GM18861 (cell line): ENCODE measurements around the gene SLC9A4.

Experiments used
- ATAC-seq: cut with Tn5 transposase; IDR thresholded peaks from one replicate; pipeline ENCODE4 v1.9.1; 2021; ENCODE audit not compliant: unreplicated experiment

The SLC9A4 gene

DNA sequence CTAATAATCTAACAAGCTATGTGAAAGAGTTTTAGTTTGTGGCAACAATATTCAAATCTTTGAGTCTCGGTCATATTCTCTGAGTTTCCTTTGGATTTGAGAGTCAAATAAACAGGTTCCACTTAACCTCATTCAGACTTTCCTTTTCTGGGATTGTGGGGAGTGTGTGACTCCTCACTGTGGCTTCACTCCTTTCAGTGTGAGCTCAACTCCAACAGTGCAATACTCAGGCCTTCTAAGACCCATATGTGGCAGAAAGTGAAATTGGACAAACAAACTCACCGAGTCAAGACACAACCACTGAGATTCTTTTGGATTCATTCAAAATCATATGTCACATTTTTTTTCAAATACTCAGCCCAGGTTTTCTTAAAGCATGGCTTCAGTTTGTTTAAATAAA is 25.4 kb downstream of the SLC9A4 start:
- no peak for ATAC-seq

GRCh38 chr2:102499558-102499957 is 26.5 kb downstream of the SLC9A4 start:
- no peak for ATAC-seq

DNA sequence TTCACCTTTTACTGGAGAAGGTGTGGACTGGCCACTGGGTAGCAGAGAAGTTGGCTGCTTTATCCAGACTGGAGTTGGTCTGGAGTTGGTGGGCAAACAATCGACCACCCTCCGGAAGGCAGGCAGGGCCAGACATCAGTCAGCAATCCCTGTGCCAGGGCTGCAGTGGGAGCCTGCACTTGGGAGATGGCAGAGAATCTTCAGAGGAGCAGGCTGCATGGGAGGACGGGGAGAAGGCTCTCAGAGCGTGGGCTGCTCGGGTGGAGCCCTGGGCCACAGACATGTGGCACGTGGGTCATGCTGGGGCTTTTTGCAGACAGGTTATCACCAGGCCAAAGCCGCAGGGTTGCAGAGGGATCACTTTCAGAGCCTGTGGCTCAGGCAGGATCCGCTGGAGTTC is 29.6 kb downstream of the SLC9A4 start:
- ATAC-seq = no peak

GRCh38 chr2:102504833-102505232 is 31.8 kb downstream of the SLC9A4 start:
- no peak for ATAC-seq

GRCh38 chr2:102505290-102505689 is 32.3 kb downstream of the SLC9A4 start:
- ATAC-seq = no peak

DNA sequence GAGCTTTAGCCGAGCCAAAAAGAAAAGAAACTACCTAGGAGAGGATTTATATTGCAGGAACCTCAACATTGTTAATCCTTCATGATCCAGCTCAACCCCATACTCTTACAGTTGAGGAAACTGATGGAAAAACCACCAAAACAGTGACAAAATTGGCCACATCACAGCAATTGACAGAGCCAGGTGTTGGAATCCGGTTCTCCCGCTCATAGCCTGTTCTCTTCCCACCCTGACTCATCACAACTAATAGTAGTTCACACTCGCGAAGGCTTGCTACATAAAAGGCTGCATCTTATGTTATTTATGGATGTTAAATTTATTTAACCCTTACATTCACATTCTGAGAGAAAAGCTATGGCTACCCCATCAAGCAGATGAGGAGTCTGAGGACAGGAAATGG is 33.7 kb downstream of the SLC9A4 start:
- ATAC-seq = no peak

GRCh38 chr2:102508863-102509262 is 35.8 kb downstream of the SLC9A4 start:
- ATAC-seq = no peak

GRCh38 chr2:102509749-102510148 is 36.7 kb downstream of the SLC9A4 start:
- ATAC-seq = no peak

- ATAC-seq = no peak
Measured at GRCh38 chr2:102510791-102511575, 38.0 kb downstream of the SLC9A4 start.

DNA sequence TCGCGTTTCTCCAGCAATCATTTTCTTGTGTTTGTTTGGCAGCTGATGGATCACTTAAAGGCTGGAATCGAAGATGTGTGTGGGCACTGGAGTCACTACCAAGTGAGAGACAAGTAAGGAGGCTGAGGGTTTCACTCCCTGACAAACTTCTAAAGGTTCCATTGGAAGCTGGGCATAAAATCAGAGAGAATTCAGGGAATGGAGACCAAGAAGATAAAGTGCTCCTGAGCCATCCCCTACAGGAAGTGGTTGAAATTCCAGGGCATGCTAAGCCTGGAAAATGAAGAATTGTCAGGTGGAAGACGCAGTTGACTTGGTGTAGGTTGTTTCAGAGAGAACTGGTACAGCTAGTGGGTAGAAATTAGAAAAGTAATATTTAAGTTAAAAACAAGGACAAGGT is 39.1 kb downstream of the SLC9A4 start:
- ATAC-seq = no peak

DNA sequence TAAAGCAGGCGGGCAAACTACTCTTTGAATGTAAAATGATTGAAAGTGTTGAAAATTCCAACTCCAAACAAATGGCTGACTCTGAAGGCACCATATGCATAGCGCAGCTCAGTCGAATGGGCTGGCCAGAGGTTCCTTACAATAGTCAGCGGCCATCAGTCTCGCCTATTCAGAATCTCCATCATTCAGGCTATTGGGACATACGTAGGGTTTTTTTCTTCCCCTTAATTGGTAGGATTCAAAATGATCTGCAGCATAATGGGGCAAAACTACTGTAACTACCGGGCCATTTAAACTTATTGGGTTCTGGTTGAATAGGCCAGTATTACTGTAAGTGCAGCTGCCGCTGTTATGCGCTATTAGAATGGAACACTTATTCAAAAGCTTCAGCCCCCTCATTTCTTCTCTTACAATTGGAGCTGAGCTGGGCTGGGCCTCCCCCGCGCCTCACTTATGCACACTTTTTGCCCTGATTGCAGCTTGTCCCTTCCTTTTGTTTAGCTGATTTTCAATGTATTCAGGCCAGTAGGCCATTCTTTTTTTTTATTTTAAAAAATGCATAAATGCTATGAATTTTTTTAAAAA is 40.4 kb downstream of the SLC9A4 start:
- ATAC-seq = no peak

DNA sequence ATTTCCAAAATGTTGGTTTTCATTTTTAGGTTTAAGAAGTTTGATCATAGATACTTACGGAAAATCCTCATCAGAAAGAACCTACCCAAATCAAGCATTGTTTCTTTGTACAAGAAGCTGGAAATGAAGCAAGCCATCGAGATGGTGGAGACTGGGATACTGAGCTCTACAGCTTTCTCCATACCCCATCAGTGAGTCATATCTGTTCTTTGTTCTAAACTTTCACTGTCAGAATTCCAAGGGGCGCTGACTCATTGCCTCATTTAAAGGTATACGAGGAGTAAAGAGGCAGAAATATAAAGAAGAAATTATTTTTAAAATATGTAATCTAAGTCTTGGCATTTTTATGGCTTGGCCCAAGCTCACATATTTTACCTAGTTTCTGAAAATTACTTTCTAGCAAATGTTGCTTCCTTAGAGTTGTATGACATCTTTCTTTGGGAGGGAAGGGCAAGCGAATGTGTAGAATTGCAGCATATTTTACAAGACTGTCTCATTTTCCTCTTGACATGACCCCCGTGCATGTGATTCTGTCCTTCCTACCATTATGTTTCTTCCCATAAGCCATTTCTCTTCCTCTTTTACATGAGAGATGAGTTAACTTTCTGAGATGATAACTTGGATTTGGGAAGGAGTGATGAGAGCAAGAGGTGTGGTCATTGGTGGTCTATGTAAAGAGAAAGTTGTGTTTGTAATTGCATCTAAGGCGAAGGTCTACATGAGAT is 41.2 kb downstream of the SLC9A4 start:
- ATAC-seq = no peak

- ATAC-seq = no peak
Measured at GRCh38 chr2:102515851-102516250, 42.8 kb downstream of the SLC9A4 start.

DNA sequence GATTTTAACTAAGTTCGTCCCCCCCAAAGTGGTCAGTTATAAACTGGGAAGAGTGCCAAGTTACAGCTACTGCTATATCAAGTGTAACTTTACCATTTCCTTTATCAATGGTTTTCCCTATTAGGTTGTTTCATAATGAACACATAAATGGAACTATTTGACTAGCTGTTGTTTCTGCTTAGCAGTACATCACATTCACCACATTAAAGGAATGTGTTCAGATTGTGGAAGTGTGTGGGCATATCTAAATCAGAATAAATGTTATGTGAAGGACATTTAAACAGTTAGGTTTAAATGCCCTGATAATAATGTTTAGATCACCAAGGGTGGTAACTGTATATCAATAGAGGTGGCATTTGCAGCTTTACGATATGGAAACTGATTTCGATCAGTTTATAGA is 45.1 kb downstream of the SLC9A4 start:
- no peak for ATAC-seq

GRCh38 chr2:102520009-102520408 is 47.0 kb downstream of the SLC9A4 start:
- peak; percentile 52 for ATAC-seq

- no peak for ATAC-seq
Measured at GRCh38 chr2:102520801-102521200, 47.8 kb downstream of the SLC9A4 start.

DNA sequence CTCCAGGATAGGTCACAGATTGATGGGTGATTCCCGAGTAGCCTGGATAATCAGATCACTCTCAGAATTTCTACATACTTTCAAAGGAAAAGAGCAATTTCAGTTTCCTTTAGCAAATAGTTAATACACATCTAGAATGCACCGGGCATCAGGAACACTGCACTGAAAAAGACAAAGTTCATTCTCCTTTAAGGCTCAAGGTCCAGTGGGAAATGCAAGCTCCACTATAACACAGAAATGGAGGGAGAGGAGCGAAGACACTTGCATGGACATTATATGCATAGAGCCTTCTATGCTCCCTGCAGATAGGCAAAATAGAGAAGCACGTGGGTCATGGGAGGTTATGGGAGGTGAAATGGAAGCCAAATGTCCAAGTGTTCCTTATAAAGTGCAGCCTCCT is 49.1 kb downstream of the SLC9A4 start:
- no peak for ATAC-seq

GRCh38 chr2:102522890-102523289 is 49.9 kb downstream of the SLC9A4 start:
- ATAC-seq = no peak

GRCh38 chr2:102523651-102524050 is 50.6 kb downstream of the SLC9A4 start:
- ATAC-seq = no peak

DNA sequence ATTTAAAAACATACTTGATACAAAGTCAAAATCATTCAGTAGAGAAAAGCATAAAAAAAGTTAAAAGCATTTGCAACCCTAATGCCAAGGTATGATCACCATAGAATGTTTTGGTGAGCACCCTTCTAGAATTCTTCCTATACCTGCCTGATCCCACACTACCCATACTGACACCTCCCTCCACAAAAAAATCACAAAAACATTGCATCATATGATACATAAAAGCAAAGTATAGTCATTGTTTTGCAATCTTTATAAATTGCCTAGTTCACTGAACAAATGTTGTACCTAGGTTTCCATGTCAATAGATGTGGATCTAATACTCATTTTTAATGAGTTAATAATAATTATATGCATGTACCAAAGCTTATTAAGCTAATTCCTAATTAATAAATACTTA is 54.1 kb downstream of the SLC9A4 start:
- ATAC-seq = no peak

DNA sequence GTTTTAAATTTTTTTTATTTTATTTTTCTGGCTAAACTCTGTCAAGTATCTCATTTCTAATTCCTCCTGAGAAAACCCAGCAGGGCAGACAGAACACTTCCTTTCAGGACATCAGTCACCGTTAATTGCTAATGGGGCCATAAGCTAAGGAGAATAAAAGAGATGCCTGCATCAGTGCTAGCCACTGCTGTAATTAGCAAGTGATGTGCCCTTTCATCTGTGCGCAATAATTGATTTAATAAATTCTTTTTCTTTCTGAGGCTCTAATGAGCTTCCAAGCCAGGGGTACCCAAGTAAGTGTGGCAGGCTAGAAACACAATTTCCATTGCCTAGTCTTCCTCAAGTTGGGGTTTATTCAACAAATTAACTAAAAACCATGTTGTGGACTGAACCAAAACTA is 65.5 kb downstream of the SLC9A4 start:
- no peak for ATAC-seq

- no peak for ATAC-seq
Measured at GRCh38 chr2:102540882-102541281, 67.9 kb downstream of the SLC9A4 start.
